Measurements from ENCODE around the gene SBF1.

Gene SBF1

DNA sequence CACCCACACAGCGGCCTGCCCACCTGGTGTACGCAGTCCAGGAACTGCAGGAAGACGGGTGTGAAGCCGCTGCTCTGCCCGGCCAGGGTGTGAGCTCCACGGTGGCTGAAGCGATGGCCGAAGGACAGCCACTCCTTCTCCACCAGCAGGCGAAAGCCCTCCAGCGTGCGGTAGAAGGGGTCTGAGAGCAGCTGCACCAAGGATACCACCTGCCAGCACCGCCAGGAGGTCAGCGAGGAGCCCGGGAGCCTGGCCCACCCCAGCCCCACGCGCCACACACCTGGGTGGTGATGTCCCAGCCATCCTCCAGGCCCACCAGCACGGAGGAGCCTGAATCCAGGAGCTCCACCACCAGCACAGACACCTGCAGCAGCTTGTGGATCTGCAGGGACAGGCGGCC is 19.6 kb downstream of the SBF1 start:
- no peaks in the 10 kb centered on the region for H3K9me3 ChIP-seq (ENCODE audit: control insufficient read depth, insufficient read depth, low read length)
- H3K27ac ChIP-seq (ENCODE audit: low read length): no peak overlapping the region
- DNase-seq (ENCODE audit: low read depth, low spot score): no peak
- no peaks in the 10 kb centered on the region for H3K4me1 ChIP-seq (ENCODE audit: control insufficient read depth, insufficient read depth, low read length)
- no CpG with 5 or more reads among the region's 18 CpGs for WGBS (ENCODE audit: insufficient coverage, insufficient read length)
- H3K4me3 ChIP-seq (ENCODE audit: low read length): no peak overlapping the region
- H3K27me3 ChIP-seq (ENCODE audit: control insufficient read depth, insufficient read depth, low read length): no peaks in the 10 kb centered on the region
- H3K36me3 ChIP-seq (ENCODE audit: control insufficient read depth, insufficient read depth, low read length): peaks cover 41% of the 10 kb centered on the region

DNA sequence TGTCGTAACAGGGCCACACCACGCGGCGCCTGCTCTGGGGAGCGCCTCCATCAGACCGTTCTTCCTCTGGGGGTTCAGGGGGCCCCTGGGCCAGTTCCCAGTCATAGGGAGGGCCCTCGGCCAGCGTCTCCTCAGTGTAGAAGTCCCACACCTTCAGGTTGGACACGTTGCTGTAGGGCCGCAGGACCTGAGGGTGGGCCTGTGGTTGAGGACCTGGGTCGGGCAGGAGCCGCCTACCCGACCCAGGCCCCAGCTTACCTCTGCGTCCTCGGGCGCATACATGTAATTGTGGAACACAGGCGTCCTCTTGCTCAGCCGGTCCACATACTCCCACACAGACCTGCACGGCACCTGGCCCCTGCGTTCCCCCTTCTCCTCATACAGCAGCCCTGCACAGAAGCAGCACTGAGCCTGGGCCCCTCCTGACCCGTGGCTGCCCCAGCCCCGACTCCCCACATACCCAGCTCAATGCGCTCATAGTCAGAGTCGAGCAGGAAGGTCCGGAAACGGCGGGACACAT is 20.2 kb downstream of the SBF1 start:
- DNase-seq (ENCODE audit: low read depth, low spot score): no peak
- no peaks in the 10 kb centered on the region for H3K27me3 ChIP-seq (ENCODE audit: control insufficient read depth, insufficient read depth, low read length)
- H3K9me3 ChIP-seq (ENCODE audit: control insufficient read depth, insufficient read depth, low read length): no peaks in the 10 kb centered on the region
- WGBS (ENCODE audit: insufficient coverage, insufficient read length): no CpG with 5 or more reads among the region's 27 CpGs
- peaks cover 36% of the 10 kb centered on the region for H3K36me3 ChIP-seq (ENCODE audit: control insufficient read depth, insufficient read depth, low read length)
- H3K27ac ChIP-seq (ENCODE audit: low read length): no peak overlapping the region
- no peaks in the 10 kb centered on the region for H3K4me1 ChIP-seq (ENCODE audit: control insufficient read depth, insufficient read depth, low read length)
- no peak overlapping the region for H3K4me3 ChIP-seq (ENCODE audit: low read length)

DNA sequence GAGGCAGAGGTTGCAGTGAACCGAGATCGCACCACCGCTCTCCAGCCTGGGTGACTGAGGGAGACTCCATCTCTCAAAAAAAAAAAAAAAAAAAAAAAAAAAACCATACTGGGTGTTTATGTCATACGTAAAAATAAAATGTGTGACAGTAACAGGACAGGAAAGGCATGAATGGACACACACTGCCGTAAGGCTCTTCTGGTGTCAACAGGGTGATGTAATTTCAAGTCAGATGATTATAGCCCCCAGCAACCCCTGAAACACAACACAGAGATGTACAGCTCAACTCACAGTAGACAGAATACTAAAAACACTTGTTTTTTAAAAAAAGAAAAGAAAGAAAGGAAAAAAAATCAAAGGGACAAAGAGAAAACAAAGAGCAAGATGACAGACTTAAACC is 22.2 kb downstream of the SBF1 start:
- Histone ChIP-seq H3K9me3 (ENCODE audit: control insufficient read depth, insufficient read depth, low read length) (no peaks in the 10 kb centered on the region), H3K27me3 (ENCODE audit: control insufficient read depth, insufficient read depth, low read length) (no peaks in the 10 kb centered on the region), H3K4me3 (ENCODE audit: low read length) (no peak overlapping the region), H3K36me3 (ENCODE audit: control insufficient read depth, insufficient read depth, low read length) (peaks cover 32% of the 10 kb centered on the region), H3K27ac (ENCODE audit: low read length) (no peak overlapping the region), H3K4me1 (ENCODE audit: control insufficient read depth, insufficient read depth, low read length) (no peaks in the 10 kb centered on the region)
- no CpG with 5 or more reads among the region's 5 CpGs for WGBS (ENCODE audit: insufficient coverage, insufficient read length)
- DNase-seq (ENCODE audit: low read depth, low spot score): no peak

DNA sequence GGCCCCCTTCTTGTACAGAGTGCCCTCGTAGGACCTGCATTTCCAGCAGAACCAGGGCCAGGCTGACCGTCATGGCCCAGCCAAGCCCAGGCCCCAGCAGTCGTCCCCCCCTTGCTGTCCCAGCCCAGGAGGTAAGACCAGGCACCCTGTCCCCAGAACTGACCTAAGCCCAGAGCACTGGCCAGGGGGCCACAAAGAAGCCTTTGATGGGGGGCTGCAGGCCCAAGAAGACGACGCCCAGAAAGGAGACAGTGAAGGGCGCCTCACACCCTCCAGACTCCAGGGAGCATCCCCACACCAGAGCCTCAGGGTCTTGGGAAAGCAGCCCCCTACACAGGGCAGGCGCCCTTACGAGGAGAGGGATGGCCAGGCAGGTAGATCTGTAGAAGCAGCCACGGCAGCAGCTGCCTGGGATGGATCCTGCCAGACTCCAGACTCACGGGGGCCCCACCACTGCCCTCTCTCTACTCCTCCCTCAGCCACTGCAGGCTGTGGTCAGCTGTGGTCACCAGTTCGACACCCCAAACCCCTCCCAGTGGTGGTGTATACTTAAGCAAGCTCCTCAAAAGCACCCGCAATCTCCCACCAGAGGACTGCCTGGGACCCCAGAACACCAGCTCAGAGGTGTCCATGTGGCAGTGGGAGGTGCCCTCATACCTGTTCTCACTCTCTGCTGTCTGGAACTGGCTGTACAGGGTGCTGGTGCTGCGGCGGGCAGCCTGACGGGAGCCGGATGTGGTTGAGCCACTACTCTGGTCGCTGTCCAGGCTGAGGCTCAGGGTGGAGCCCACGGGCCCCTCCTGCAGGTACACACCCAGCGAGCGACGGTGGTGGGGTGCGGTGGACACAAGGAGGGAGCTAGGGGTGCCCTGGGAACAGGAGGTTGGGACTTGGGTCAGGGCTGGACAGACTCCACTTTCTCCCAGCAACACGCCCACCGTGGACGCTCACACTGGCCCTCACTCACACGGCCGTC is 27.0 kb downstream of the SBF1 start:
- Histone ChIP-seq H3K27me3 (ENCODE audit: control insufficient read depth, insufficient read depth, low read length) (no peaks in the 10 kb centered on the region), H3K27ac (ENCODE audit: low read length) (no peak overlapping the region), H3K9me3 (ENCODE audit: control insufficient read depth, insufficient read depth, low read length) (no peaks in the 10 kb centered on the region), H3K36me3 (ENCODE audit: control insufficient read depth, insufficient read depth, low read length) (peaks cover 13% of the 10 kb centered on the region), H3K4me3 (ENCODE audit: low read length) (no peak overlapping the region), H3K4me1 (ENCODE audit: control insufficient read depth, insufficient read depth, low read length) (peaks cover 2% of the 10 kb centered on the region; the same call in 1 of the 2 replicates)
- DNase-seq (ENCODE audit: low read depth, low spot score): no peak
- no CpG with 5 or more reads among the region's 27 CpGs for WGBS (ENCODE audit: insufficient coverage, insufficient read length)

DNA sequence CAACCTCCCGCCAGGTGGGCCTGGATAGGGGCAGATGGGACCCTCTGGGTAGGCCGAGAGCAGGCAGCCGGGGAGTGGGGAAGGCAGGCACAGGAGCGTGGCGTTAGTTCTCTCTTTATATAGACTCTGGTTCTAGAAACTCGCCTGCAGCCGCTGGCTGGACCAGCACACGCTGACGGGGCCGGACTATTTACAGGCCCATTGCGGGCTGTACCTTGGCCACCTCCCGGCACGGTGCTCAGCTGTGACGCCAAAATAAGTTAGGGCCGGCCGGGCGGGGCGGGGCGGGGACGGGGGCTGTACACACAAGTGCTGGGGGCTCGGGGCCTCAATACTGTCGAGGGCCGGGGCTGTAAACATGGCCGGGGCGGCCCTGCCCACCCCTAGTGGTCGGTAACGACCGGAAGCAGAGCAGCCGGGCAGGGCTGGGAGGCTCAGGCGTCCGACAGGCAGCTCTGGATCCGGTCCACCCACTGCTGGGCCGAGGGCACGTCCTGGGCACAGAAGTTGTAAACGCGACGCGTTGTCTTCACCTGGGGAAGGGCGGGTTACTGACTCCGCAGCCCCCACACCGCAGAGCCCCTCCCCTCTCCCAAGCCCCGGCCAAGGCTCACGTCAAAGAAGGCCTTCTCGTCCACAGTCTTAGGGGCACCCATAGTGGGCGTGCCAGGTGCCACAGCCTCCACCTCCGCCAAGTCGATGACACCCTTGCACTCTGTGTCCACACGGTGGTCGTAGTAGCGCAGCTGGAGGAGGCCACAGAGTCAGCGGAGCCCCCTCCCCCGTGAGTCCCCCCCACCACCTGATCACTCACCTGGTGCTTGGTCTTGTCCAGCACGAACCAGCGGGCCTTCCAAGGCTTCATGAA is 27.9 kb downstream of the SBF1 start:
- DNase-seq (ENCODE audit: low read depth, low spot score): no peak
- Histone ChIP-seq H3K27me3 (ENCODE audit: control insufficient read depth, insufficient read depth, low read length) (no peaks in the 10 kb centered on the region), H3K9me3 (ENCODE audit: control insufficient read depth, insufficient read depth, low read length) (no peaks in the 10 kb centered on the region), H3K4me1 (ENCODE audit: control insufficient read depth, insufficient read depth, low read length) (peaks cover 2% of the 10 kb centered on the region; the same call in 1 of the 2 replicates), H3K27ac (ENCODE audit: low read length) (no peak overlapping the region), H3K4me3 (ENCODE audit: low read length) (no peak overlapping the region), H3K36me3 (ENCODE audit: control insufficient read depth, insufficient read depth, low read length) (peaks cover 13% of the 10 kb centered on the region)
- WGBS (ENCODE audit: insufficient coverage, insufficient read length): no CpG with 5 or more reads among the region's 54 CpGs

DNA sequence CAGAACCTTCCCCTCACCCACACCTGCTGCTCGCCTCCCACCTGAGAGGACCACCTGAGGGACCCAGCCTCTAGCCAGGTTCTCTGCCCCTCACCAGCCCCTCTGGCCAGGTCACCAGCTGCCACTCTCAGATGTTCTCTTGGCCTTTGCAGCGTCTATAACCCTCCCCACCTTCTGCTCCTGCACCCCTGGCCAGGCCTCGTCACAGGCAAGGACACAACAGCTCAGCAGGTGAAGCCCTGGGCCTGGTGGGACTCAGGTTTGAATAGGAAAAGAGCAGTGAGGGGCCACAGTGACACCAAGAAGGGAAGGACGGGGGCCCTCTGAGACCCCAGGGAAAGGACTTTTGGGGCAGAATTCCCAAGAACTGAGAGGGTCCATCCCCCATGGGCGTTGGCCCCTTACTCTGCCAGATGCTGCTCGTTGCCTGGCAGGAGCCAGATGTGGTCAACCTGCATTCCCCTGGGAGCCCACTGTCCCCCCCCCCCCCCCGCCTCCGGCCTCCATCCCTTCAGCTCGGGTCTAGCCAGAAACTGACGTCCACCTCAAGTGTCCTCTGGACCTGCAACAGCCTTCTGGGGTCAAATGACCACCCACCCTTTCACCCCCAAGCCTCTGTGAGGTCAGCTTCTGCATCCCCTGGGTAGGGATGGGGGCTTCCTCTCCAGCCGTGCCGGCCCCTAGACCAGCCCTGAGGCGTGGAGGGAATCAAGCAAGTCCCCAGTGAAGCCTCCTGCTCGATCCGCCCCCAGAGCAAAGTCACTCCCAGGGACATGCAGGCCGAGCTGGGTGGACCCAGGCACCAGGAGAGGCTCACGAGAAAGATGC is 28.7 kb downstream of the SBF1 start:
- no peak for DNase-seq (ENCODE audit: low read depth, low spot score)
- H3K36me3 ChIP-seq (ENCODE audit: control insufficient read depth, insufficient read depth, low read length): peaks cover 13% of the 10 kb centered on the region
- H3K4me1 ChIP-seq (ENCODE audit: control insufficient read depth, insufficient read depth, low read length): peaks cover 2% of the 10 kb centered on the region; the same call in 1 of the 2 replicates
- no CpG with 5 or more reads among the region's 17 CpGs for WGBS (ENCODE audit: insufficient coverage, insufficient read length)
- no peak overlapping the region for H3K27ac ChIP-seq (ENCODE audit: low read length)
- no peaks in the 10 kb centered on the region for H3K9me3 ChIP-seq (ENCODE audit: control insufficient read depth, insufficient read depth, low read length)
- H3K27me3 ChIP-seq (ENCODE audit: control insufficient read depth, insufficient read depth, low read length): no peaks in the 10 kb centered on the region
- no peak overlapping the region for H3K4me3 ChIP-seq (ENCODE audit: low read length)

DNA sequence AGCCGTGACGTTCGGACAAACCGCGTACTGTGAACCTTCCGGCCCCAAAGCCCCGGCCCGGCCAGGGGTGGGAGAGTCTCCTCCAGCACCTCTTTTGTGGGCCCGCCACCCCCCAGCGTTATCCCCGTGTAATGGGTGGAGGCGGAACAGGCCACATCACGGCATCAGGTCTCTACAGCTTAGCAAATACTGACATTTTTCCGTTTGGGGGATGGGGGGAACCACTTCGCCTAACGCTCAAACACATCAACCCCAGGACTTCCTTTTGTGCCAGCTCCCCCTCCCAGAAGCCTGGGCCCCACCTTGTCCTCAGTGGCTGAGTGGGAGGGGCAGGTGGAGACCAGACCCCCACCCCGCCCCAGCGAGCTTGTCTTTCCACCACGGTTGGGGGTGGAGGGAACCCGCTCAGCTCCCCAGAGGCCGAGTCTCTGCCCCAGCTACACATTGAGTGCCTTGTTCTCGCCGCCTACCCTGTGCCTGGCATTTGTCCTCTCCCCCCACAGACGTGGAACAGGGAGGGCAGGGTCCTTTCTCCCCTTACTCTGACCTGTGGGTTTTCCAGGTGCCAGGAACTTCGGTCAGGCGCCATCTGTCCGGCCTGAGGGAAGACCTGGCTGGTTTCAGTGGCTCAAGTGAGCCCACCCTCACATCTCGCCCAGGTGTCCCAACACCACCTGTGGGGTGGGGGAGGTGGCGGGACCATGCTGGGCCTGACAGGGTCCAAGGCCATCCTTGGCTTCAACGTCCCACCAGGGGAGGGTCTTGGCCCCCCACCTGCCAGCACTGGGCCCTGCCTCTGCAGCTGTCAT is 29.6 kb downstream of the SBF1 start:
- no CpG with 5 or more reads among the region's 30 CpGs for WGBS (ENCODE audit: insufficient coverage, insufficient read length)
- Histone ChIP-seq H3K4me1 (ENCODE audit: control insufficient read depth, insufficient read depth, low read length) (peaks cover 2% of the 10 kb centered on the region; the same call in 1 of the 2 replicates), H3K27me3 (ENCODE audit: control insufficient read depth, insufficient read depth, low read length) (no peaks in the 10 kb centered on the region), H3K27ac (ENCODE audit: low read length) (no peak overlapping the region), H3K4me3 (ENCODE audit: low read length) (no peak overlapping the region), H3K9me3 (ENCODE audit: control insufficient read depth, insufficient read depth, low read length) (no peaks in the 10 kb centered on the region), H3K36me3 (ENCODE audit: control insufficient read depth, insufficient read depth, low read length) (peaks cover 16% of the 10 kb centered on the region)
- DNase-seq (ENCODE audit: low read depth, low spot score): no peak

DNA sequence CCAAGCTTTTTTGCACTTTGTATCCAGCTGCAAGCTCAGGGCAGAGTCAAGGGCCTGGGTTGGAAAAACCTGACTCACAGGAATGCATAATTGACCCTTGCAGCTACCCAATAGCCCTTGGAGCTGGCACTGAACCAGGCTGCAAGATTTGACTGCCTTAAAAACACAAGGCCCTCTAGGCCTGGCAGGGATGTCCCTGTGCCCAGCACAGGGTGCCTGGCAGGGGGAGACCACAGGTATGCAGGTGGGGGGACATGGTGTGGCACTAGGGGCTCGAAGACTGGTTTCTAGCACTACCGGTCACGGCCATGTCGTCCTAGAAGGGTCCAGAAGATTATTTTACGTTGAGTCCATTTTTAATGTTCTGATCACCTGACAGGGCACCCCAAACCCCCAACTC is 30.2 kb downstream of the SBF1 start:
- H3K36me3 ChIP-seq (ENCODE audit: control insufficient read depth, insufficient read depth, low read length): peaks cover 16% of the 10 kb centered on the region
- no peaks in the 10 kb centered on the region for H3K27me3 ChIP-seq (ENCODE audit: control insufficient read depth, insufficient read depth, low read length)
- no peak for DNase-seq (ENCODE audit: low read depth, low spot score)
- no peak overlapping the region for H3K4me3 ChIP-seq (ENCODE audit: low read length)
- no peak overlapping the region for H3K27ac ChIP-seq (ENCODE audit: low read length)
- WGBS (ENCODE audit: insufficient coverage, insufficient read length): no CpG with 5 or more reads among the region's 5 CpGs
- H3K4me1 ChIP-seq (ENCODE audit: control insufficient read depth, insufficient read depth, low read length): peaks cover 2% of the 10 kb centered on the region; the same call in 1 of the 2 replicates
- H3K9me3 ChIP-seq (ENCODE audit: control insufficient read depth, insufficient read depth, low read length): no peaks in the 10 kb centered on the region

DNA sequence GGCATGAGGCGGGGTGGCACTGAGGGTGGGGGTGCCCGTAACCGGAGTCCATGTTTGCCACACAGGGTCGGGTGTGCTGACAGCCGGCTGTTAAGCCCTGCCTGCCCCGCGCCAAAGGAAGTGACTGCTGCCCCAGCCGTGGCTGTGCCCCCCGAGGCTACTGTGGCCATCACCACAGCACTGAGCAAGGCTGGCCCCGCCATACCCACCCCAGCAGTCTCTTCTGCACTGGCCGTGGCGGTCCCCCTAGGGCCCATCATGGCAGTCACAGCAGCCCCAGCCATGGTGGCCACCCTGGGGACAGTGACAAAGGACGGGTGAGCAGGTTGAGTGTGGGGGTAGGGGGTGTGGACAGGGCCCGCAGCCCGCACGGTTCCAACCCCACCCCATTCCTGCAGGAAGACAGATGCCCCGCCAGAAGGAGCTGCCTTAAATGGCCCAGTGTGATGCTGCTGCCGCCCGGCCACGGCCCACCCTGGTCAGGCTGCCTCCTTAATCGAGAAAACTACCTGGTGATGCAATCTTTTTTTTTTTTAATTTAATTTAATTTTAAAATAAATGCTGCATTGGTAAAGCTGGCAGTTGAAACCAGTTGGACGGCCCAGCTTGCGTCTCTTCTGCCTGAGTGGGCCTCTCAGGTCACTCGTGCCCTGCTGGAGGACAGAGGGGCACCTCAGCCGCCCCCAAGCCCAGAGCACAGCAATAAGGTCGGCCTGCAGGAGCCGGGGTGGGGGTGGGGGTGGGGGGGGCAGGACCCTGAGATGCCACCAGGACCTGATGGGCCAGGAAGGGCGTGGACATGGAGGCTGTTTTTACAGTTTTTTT is 30.8 kb downstream of the SBF1 start:
- H3K4me3 ChIP-seq (ENCODE audit: low read length): no peak overlapping the region
- H3K27me3 ChIP-seq (ENCODE audit: control insufficient read depth, insufficient read depth, low read length): no peaks in the 10 kb centered on the region
- no CpG with 5 or more reads among the region's 28 CpGs for WGBS (ENCODE audit: insufficient coverage, insufficient read length)
- H3K27ac ChIP-seq (ENCODE audit: low read length): no peak overlapping the region
- H3K9me3 ChIP-seq (ENCODE audit: control insufficient read depth, insufficient read depth, low read length): no peaks in the 10 kb centered on the region
- H3K4me1 ChIP-seq (ENCODE audit: control insufficient read depth, insufficient read depth, low read length): peaks cover 2% of the 10 kb centered on the region; the same call in 1 of the 2 replicates
- H3K36me3 ChIP-seq (ENCODE audit: control insufficient read depth, insufficient read depth, low read length): peaks cover 19% of the 10 kb centered on the region
- no peak for DNase-seq (ENCODE audit: low read depth, low spot score)

Data from iPS DF 6.9 (cell line).